HS-27A (cell line): Measurements from ENCODE around the gene APLNR.
A peak's percentile ranks its signal among the peaks of the same experiment; 100 is the strongest.
"Not testable (repeated sequence)": the region's sequence is repeated elsewhere in the genome, so short reads cannot be mapped to it uniquely, and the experiment has no call there.

Experiments
- DNase-seq: peaks from one replicate; pipeline ENCODE4 v3.0.0-alpha.2; 2012; ENCODE audit warnings: low read depth, missing footprints

Gene APLNR

GRCh38 chr11:57237204-57237681 lies at the start of gene APLNR:
Gene APLNR (minus strand): TSS chr11:57237250. CDS start chr11:57237004, 246 bp downstream.
- no peak for DNase-seq

GRCh38 chr11:57283231-57283990 lies 46.4 kb upstream of the APLNR start:
- DNase-seq, result no peak

GRCh38 chr11:57281546-57281945 lies 44.5 kb upstream of the APLNR start:
- not testable (repeated sequence) for DNase-seq

GRCh38 chr11:57279116-57279515 lies 42.1 kb upstream of the APLNR start:
- no peak for DNase-seq

- no peak for DNase-seq
These were observed 41.7 kb upstream of the APLNR start for GRCh38 chr11:57278721-57279095.

GRCh38 chr11:57277845-57278720 lies 41.0 kb upstream of the APLNR start:
- DNase-seq, result peak; percentile 69

GRCh38 chr11:57276971-57277675 lies 40.1 kb upstream of the APLNR start:
- DNase-seq, result no peak

GRCh38 chr11:57276169-57276970 lies 39.3 kb upstream of the APLNR start:
- no peak for DNase-seq

GRCh38 chr11:57275582-57275981 lies 38.5 kb upstream of the APLNR start:
- no peak for DNase-seq

- no peak for DNase-seq
These were observed 38.0 kb upstream of the APLNR start for GRCh38 chr11:57274904-57275498.

- no peak for DNase-seq
These were observed 36.5 kb upstream of the APLNR start for GRCh38 chr11:57273448-57274058.

GRCh38 chr11:57269571-57270021 lies 32.5 kb upstream of the APLNR start:
- no peak for DNase-seq

GRCh38 chr11:57266157-57266556 lies 29.1 kb upstream of the APLNR start:
- DNase-seq, result no peak

GRCh38 chr11:57263351-57263750 lies 26.3 kb upstream of the APLNR start:
- DNase-seq, result no peak

GRCh38 chr11:57262157-57262556 lies 25.1 kb upstream of the APLNR start:
- no peak for DNase-seq

GRCh38 chr11:57260937-57261783 lies 24.1 kb upstream of the APLNR start:
- DNase-seq, result no peak

GRCh38 chr11:57256119-57256518 lies 19.1 kb upstream of the APLNR start:
- DNase-seq, result no peak

GRCh38 chr11:57255618-57256017 lies 18.6 kb upstream of the APLNR start:
- DNase-seq, result no peak

- no peak for DNase-seq
These were observed 17.6 kb upstream of the APLNR start for GRCh38 chr11:57254631-57255030.
